Panc1 (cell line): Measurements from ENCODE around the gene TUFM. TPM values are rescaled to one million over a fixed set of nuclear protein-coding genes. Genes with fewer than 3 reads are reported as not detected.

Source experiments
- ATAC-seq: fragments of 200-7000 bp; cut with Tn5 transposase; 2 replicates; pipeline ENCODE4 v1.9.1; 2020; ENCODE audit warnings: mild to moderate bottlenecking, moderate library complexity
- BruUV-seq: library from RNA; stranded (reverse); fragments of 400-500 nt; replicated peaks from 2 replicates; lab custom pipeline; 2021; lab: Mats Ljungman, UMichigan
- CTCF ChIA-PET: fragments of 300-600 bp; sonication (Branson Sonifier 250); formaldehyde crosslinking; loops from one replicate; lab custom pipeline; 2022; ENCODE audit warnings: antibody characterized with exemption; lab: Charles Lee
- POLR2A ChIA-PET: fragments of 300-600 bp; sonication (Branson Sonifier 250); formaldehyde crosslinking; loops from one replicate; lab custom pipeline; 2022; ENCODE audit warnings: antibody characterized with exemption; lab: Charles Lee
- DNase-seq: peaks from one replicate; pipeline ENCODE4 v3.0.0-alpha.2; 2010; ENCODE audit warnings: low read depth, low spot score
- H3K27ac ChIP-seq: 2 replicates; pipeline ENCODE4 v1.5.1; 2011; ENCODE audit warnings: mild to moderate bottlenecking, low read length, inconsistent platforms
- H3K27me3 ChIP-seq: fragments of 200-500 bp; sonication (Bioruptor generic); 2 replicates; pipeline ENCODE4 v1.6.0; 2014; ENCODE audit warnings: low read length, inconsistent platforms; ENCODE audit not compliant: control insufficient read depth, insufficient read depth
- H3K36me3 ChIP-seq: fragments of 200-500 bp; sonication (Bioruptor generic); 2 replicates; pipeline ENCODE4 v1.5.1; 2014; ENCODE audit warnings: inconsistent platforms, mild to moderate bottlenecking, low read length, moderate library complexity; ENCODE audit not compliant: control insufficient read depth, insufficient read depth
- H3K4me1 ChIP-seq: 2 replicates; pipeline ENCODE4 v1.5.1; 2011; ENCODE audit warnings: inconsistent platforms, mild to moderate bottlenecking, low read length, moderate library complexity; ENCODE audit not compliant: control insufficient read depth, insufficient read depth
- H3K4me3 ChIP-seq, 2 experiments: 2 replicates each; pipeline ENCODE4 v1.5.1; 2011 to 2012; ENCODE audit warnings: low read depth in 2 of 2, low read length in 2 of 2, mild to moderate bottlenecking in 2 of 2, inconsistent platforms in 1 of 2, moderate library complexity in 1 of 2
- H3K9me3 ChIP-seq: fragments of 200-500 bp; sonication (Bioruptor generic); 2 replicates; pipeline ENCODE4 v1.5.1; 2014; ENCODE audit warnings: low read depth, mild to moderate bottlenecking, inconsistent platforms, low read length, moderate library complexity; ENCODE audit not compliant: control insufficient read depth, insufficient read depth
- CTCF ChIP-seq: fragments of 450-650 bp; IDR thresholded peaks from 2 replicates; pipeline ENCODE4 v1.5.1; 2017; ENCODE audit warnings: mild to moderate bottlenecking
- POLR2AphosphoS5 ChIP-seq: IDR thresholded peaks from 2 replicates; pipeline ENCODE4 v1.6.1; 2012; ENCODE audit warnings: mild to moderate bottlenecking, low read depth, low read length, moderate library complexity
- REST ChIP-seq, 2 experiments: IDR thresholded peaks; 2 replicates each; pipeline ENCODE4 v1.6.1; 2011 to 2012; ENCODE audit warnings: low read depth in 2 of 2, control low read depth in 1 of 2, low read length in 1 of 2, mild to moderate bottlenecking in 1 of 2, moderate library complexity in 1 of 2; ENCODE audit not compliant: insufficient read depth in 1 of 2
- SIN3A ChIP-seq: IDR thresholded peaks from 2 replicates; pipeline ENCODE4 v1.6.1; 2012; ENCODE audit warnings: low read depth, mild to moderate bottlenecking, low read length, moderate library complexity, borderline replicate concordance; ENCODE audit not compliant: insufficient read depth
- TCF7L2 ChIP-seq: IDR thresholded peaks from 2 replicates; pipeline ENCODE4 v1.6.1; 2011; ENCODE audit warnings: mild to moderate bottlenecking, low read depth, low read length, inconsistent platforms
- in situ Hi-C: cut with HindIII; loops from 2 replicates; pipeline ENCODE4 v1.10.0; 2016; ENCODE audit warnings: low sequenced_read_pairs, low pct_unique_long_range_greater_than_20kb
- intact Hi-C: fragments of 100-400 bp; cut with micrococcal nuclease; formaldehyde crosslinking; loops from one replicate; pipeline ENCODE4 v1.10.0; 2022; ENCODE audit not compliant: unreplicated experiment
- total RNA-seq: library from RNA; stranded (reverse); gene quantifications from one replicate; pipeline ENCODE4 v1.2.1, GENCODE V29; 2021; ENCODE audit not compliant: unreplicated experiment

TUFM gene
- total RNA-seq, 1 experiment from 2014 or later, result 231 TPM

- ChIA-PET POLR2A (interaction anchor here (0.6 kb wide), 1 partner anchor 8 kb away, joined by 4 read pairs; no protein-coding TSS in a partner anchor), CTCF (interaction anchor here (0.6 to 0.7 kb wide), 3 partner anchors 14 to 85 kb away, joined by 3 to 8 read pairs (median 4); no protein-coding TSS in a partner anchor)
- Histone ChIP-seq H3K36me3 (no peaks in the 10 kb centered on the region), H3K9me3 (no peaks in the 10 kb centered on the region), H3K4me3 (no peak overlapping the region), H3K4me1 (no peaks in the 10 kb centered on the region; the same call in 1 of the 2 replicates), H3K27me3 (no peaks in the 10 kb centered on the region), H3K27ac (no peak overlapping the region)
- in situ Hi-C loops (no loop called here), intact Hi-C loops (no loop called here)
- DNase-seq, result no peak
- TF ChIP-seq POLR2AphosphoS5 (no peak), CTCF (no peak), TCF7L2 (no peak), SIN3A (no peak), REST (IDR thresholded peaks at IDR 0.05; ENCODE audit: insufficient read depth in 1 of 2, low read depth in 2 of 2, low read length in 1 of 2) (no peak)
- ATAC-seq, result no peak
- no TSS peak for BruUV-seq
These were observed 40.8 kb upstream of the TUFM start for GRCh38 chr16:28886945-28887344.

- H3K27me3 ChIP-seq, result no peaks in the 10 kb centered on the region
- POLR2A ChIA-PET, result interaction anchor here (1.1 kb wide), 1 partner anchor 62 kb away, joined by 4 read pairs; the partner anchor contains the start of gene ATXN2L
- no peak overlapping the region for H3K27ac ChIP-seq
- DNase-seq (no peak), ATAC-seq (no peak)
- no TSS peak for BruUV-seq
- intact Hi-C loops, result no loop called here
- CTCF ChIA-PET, result no interaction called here
- TF ChIP-seq SIN3A, result no peak
- TF ChIP-seq REST (IDR thresholded peaks at IDR 0.05; ENCODE audit: insufficient read depth in 1 of 2, low read depth in 2 of 2, low read length in 1 of 2), result no peak
- no peak for TF ChIP-seq POLR2AphosphoS5
- no peak for TF ChIP-seq TCF7L2
- no peak for TF ChIP-seq CTCF
- no peaks in the 10 kb centered on the region; the same call in 1 of the 2 replicates for H3K36me3 ChIP-seq
- H3K4me1 ChIP-seq, result peaks cover 5% of the 10 kb centered on the region; the same call in 1 of the 2 replicates
- no peak overlapping the region for H3K4me3 ChIP-seq
- in situ Hi-C loops, result no loop called here
- H3K9me3 ChIP-seq, result no peaks in the 10 kb centered on the region
These were observed 37.9 kb upstream of the TUFM start for GRCh38 chr16:28884045-28884444.
